Testis (tissue), 2 donors: ENCODE results near the gene ASB1.

Experiments
- CTCF ChIP-seq, 3 experiments: fragments of 450-650 bp in 2 of 3; fragments of 200-600 bp in 1 of 3; sonication (generic) in 1 of 3; IDR thresholded peaks; one replicate each; pipeline ENCODE4 v1.5.1; 2016 to 2019; ENCODE audit warnings: antibody characterized with exemption in 3 of 3, mild to moderate bottlenecking in 2 of 3, moderate library complexity in 1 of 3
- POLR2A ChIP-seq: fragments of 450-650 bp; IDR thresholded peaks from one replicate; pipeline ENCODE4 v1.6.1; 2017; ENCODE audit warnings: antibody characterized with exemption, mild to moderate bottlenecking, moderate library complexity

- TF ChIP-seq CTCF (IDR thresholded peaks at IDR 0.05): no peak
- TF ChIP-seq POLR2A: no peak
Measured at GRCh38 chr2:238489431-238489830, 62.7 kb downstream of the ASB1 start.
